Measurements from ENCODE around the gene TMEM263.
"Not testable (repeated sequence)": the region's sequence is repeated elsewhere in the genome, so short reads cannot be mapped to it uniquely, and the experiment has no call there.

The TMEM263 gene

GRCh38 chr12:106955377-106956047 lies at the start of gene TMEM263:
Gene TMEM263 (plus strand): TSS chr12:106955907. CDS start chr12:106967117, 11,210 bp downstream.
- peak; percentile 98 for DNase-seq

- DNase-seq, result no peak
Measured at GRCh38 chr12:106906715-106907114, 49.0 kb upstream of the TMEM263 start.

- no peak for DNase-seq
Measured at GRCh38 chr12:106907411-106907810, 48.3 kb upstream of the TMEM263 start.

- no peak for DNase-seq
Measured at GRCh38 chr12:106907846-106908245, 47.9 kb upstream of the TMEM263 start.

GRCh38 chr12:106908561-106908960 lies 47.1 kb upstream of the TMEM263 start:
- DNase-seq, result no peak

- DNase-seq, result no peak
Measured at GRCh38 chr12:106910202-106910601, 45.5 kb upstream of the TMEM263 start.

GRCh38 chr12:106911581-106911980 lies 44.1 kb upstream of the TMEM263 start:
- DNase-seq, result no peak

GRCh38 chr12:106913456-106913855 lies 42.3 kb upstream of the TMEM263 start:
- DNase-seq, result no peak

- DNase-seq, result no peak
Measured at GRCh38 chr12:106914796-106915634, 40.7 kb upstream of the TMEM263 start.

GRCh38 chr12:106915635-106916026 lies 40.1 kb upstream of the TMEM263 start:
- DNase-seq, result no peak

- DNase-seq, result no peak
Measured at GRCh38 chr12:106917503-106917902, 38.2 kb upstream of the TMEM263 start.

GRCh38 chr12:106918746-106919145 lies 37.0 kb upstream of the TMEM263 start:
- peak; percentile 56 for DNase-seq

GRCh38 chr12:106919910-106920544 lies 35.7 kb upstream of the TMEM263 start:
- DNase-seq, result peak; percentile 53

GRCh38 chr12:106921976-106922375 lies 33.7 kb upstream of the TMEM263 start:
- not testable (repeated sequence) for DNase-seq

GRCh38 chr12:106923594-106923993 lies 32.1 kb upstream of the TMEM263 start:
- DNase-seq, result not testable (repeated sequence)

- DNase-seq, result no peak
Measured at GRCh38 chr12:106924268-106924861, 31.3 kb upstream of the TMEM263 start.

GRCh38 chr12:106926657-106927056 lies 29.1 kb upstream of the TMEM263 start:
- no peak for DNase-seq

GRCh38 chr12:106934277-106934676 lies 21.4 kb upstream of the TMEM263 start:
- DNase-seq, result no peak

- DNase-seq, result no peak
Measured at GRCh38 chr12:106941481-106942156, 14.1 kb upstream of the TMEM263 start.

- DNase-seq, result no peak
Measured at GRCh38 chr12:106942775-106943174, 12.9 kb upstream of the TMEM263 start.

GRCh38 chr12:106945261-106945851 lies 10.4 kb upstream of the TMEM263 start:
- no peak for DNase-seq

GRCh38 chr12:106947461-106947860 lies 8.2 kb upstream of the TMEM263 start:
- no peak for DNase-seq

Data from retina (tissue), 1 donor.